Trophoblast cell (in vitro differentiated cells and primary cell): Measurements from ENCODE around the gene PML.

ENCODE experiments used
- DNase-seq, 2 donors: peaks; one replicate each; pipeline ENCODE4 v3.0.0-alpha.2; 2016
- H2AFZ ChIP-seq: 2 replicates; pipeline ENCODE4 v1.6.1; 2013; ENCODE audit warnings: low read length, moderate library complexity, mild to moderate bottlenecking; ENCODE audit not compliant: insufficient read depth, poor library complexity
- H2AK5ac ChIP-seq: 2 replicates; pipeline ENCODE4 v1.6.1; 2013; ENCODE audit warnings: mild to moderate bottlenecking, low read length
- H2BK120ac ChIP-seq: 2 replicates; pipeline ENCODE4 v1.6.1; 2013; ENCODE audit warnings: low read length, mild to moderate bottlenecking, moderate library complexity; ENCODE audit not compliant: insufficient read depth, poor library complexity
- H2BK12ac ChIP-seq: 2 replicates; pipeline ENCODE4 v1.6.1; 2013; ENCODE audit warnings: mild to moderate bottlenecking, low read length, moderate library complexity
- H2BK5ac ChIP-seq: 2 replicates; pipeline ENCODE4 v1.6.1; 2013; ENCODE audit warnings: low read length, low read depth, moderate library complexity, mild to moderate bottlenecking; ENCODE audit not compliant: poor library complexity
- H3K14ac ChIP-seq: 2 replicates; pipeline ENCODE4 v1.6.1; 2013; ENCODE audit warnings: mild to moderate bottlenecking, low read length
- H3K18ac ChIP-seq: 2 replicates; pipeline ENCODE4 v1.6.1; 2013; ENCODE audit warnings: mild to moderate bottlenecking, low read length
- H3K23ac ChIP-seq: 2 replicates; pipeline ENCODE4 v1.6.1; 2013; ENCODE audit warnings: low read length
- H3K27ac ChIP-seq: 2 replicates; pipeline ENCODE4 v1.5.1; 2013; ENCODE audit warnings: low read depth, mild to moderate bottlenecking, inconsistent platforms, low read length, moderate library complexity
- H3K27me3 ChIP-seq: 2 replicates; pipeline ENCODE4 v1.6.1; 2013; ENCODE audit warnings: inconsistent platforms, mild to moderate bottlenecking, low read length, moderate library complexity; ENCODE audit not compliant: insufficient read depth
- H3K36me3 ChIP-seq, 2 experiments: 1 replicate in 1 of 2; 2 replicates in 1 of 2; pipeline ENCODE4 v1.6.1; 2013; ENCODE audit warnings: low read length in 2 of 2, mild to moderate bottlenecking in 2 of 2, moderate library complexity in 1 of 2; ENCODE audit not compliant: insufficient read depth in 2 of 2, control insufficient read depth in 1 of 2
- H3K4ac ChIP-seq: 2 replicates; pipeline ENCODE4 v1.6.1; 2013; ENCODE audit warnings: low read depth, mild to moderate bottlenecking, low read length, moderate library complexity
- H3K4me1 ChIP-seq, 2 experiments: 1 replicate in 1 of 2; 2 replicates in 1 of 2; pipeline ENCODE4 v1.6.1; 2013; ENCODE audit warnings: low read length in 2 of 2, mild to moderate bottlenecking in 2 of 2, moderate library complexity in 1 of 2; ENCODE audit not compliant: insufficient read depth in 2 of 2, control insufficient read depth in 1 of 2
- H3K4me2 ChIP-seq: 2 replicates; pipeline ENCODE4 v1.6.1; 2013; ENCODE audit warnings: inconsistent platforms, mild to moderate bottlenecking, low read length, moderate library complexity
- H3K4me3 ChIP-seq: 2 replicates; pipeline ENCODE4 v1.5.1; 2013; ENCODE audit warnings: mild to moderate bottlenecking, low read depth, low read length, inconsistent platforms
- H3K79me1 ChIP-seq: one replicate; pipeline ENCODE4 v1.6.1; 2013; ENCODE audit warnings: low read length
- H3K79me2 ChIP-seq: 2 replicates; pipeline ENCODE4 v1.6.1; 2013; ENCODE audit warnings: low read length, mild to moderate bottlenecking; ENCODE audit not compliant: control insufficient read depth, insufficient read depth, poor library complexity
- H3K9ac ChIP-seq: 2 replicates; pipeline ENCODE4 v1.6.1; 2013; ENCODE audit warnings: mild to moderate bottlenecking, low read length
- H3K9me3 ChIP-seq: 2 replicates; pipeline ENCODE4 v1.6.1; 2013; ENCODE audit warnings: low read depth, mild to moderate bottlenecking, control low read depth, inconsistent platforms, low read length; ENCODE audit not compliant: insufficient read depth
- H4K12ac ChIP-seq: 2 replicates; pipeline ENCODE4 v1.6.1; 2013; ENCODE audit warnings: low read depth, mild to moderate bottlenecking, low read length, moderate library complexity
- H4K8ac ChIP-seq: 2 replicates; pipeline ENCODE4 v1.6.1; 2013; ENCODE audit warnings: low read depth, mild to moderate bottlenecking, low read length, moderate library complexity
- H4K91ac ChIP-seq: one replicate; pipeline ENCODE4 v1.6.1; 2013; ENCODE audit warnings: low read depth, mild to moderate bottlenecking, low read length, moderate library complexity
- WGBS: extraction: QIAGEN DNeasy Blood & Tissue Kit; methylation state at CpG from one replicate; pipeline ENCODE4 v1.1.7; 2013; ENCODE audit warnings: missing lambda C conversion rate; ENCODE audit not compliant: insufficient read length, insufficient coverage; ENCODE audit errors: extremely low coverage; 5-methylcytosine and 5-hydroxymethylcytosine counted together

The PML gene

DNA sequence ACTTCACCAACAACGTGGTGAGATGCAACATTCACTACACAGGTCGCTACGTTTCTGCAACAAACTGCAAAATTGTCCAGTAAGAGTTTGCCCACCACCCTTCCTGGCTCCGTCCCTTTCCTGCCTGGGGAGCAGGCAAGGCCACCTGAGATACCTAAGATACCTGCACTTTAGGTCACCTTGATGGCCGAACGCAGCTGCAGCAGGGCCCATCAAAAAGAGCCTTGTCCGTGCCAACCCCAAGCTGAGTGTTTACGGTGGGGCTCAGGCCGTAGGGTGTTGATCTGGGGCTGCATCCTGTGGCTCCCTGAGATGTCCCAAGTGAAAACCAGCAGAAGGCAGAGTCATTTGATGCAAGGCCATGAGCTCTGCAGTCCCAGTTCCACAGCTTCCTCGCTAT lies 45.0 kb upstream of the PML start:
- Histone ChIP-seq H4K91ac (no peak overlapping the region), H3K27me3 (no peaks in the 10 kb centered on the region), H3K36me3 (peaks cover 5 to 8% of the 10 kb centered on the region in 2 experiments), H2BK120ac (no peak overlapping the region), H2AK5ac (no peak overlapping the region), H2AFZ (no peak overlapping the region), H3K79me2 (no peaks in the 10 kb centered on the region), H2BK12ac (no peak overlapping the region), H3K14ac (no peak overlapping the region), H3K4me3 (no peak overlapping the region), H4K12ac (no peak overlapping the region), H3K4me2 (no peak overlapping the region), H3K79me1 (peaks cover 12% of the 10 kb centered on the region), H3K27ac (no peak overlapping the region), H3K9ac (no peak overlapping the region), H3K23ac (no peak overlapping the region), H3K4ac (no peak overlapping the region), H3K9me3 (peaks cover 2% of the 10 kb centered on the region), H3K18ac (no peak overlapping the region), H2BK5ac (no peak overlapping the region), H4K8ac (no peak overlapping the region), H3K4me1 (peaks cover 16% of the 10 kb centered on the region in 2 experiments)
- DNase-seq: no peak
- WGBS: no CpG with 5 or more reads among the region's 10 CpGs

DNA sequence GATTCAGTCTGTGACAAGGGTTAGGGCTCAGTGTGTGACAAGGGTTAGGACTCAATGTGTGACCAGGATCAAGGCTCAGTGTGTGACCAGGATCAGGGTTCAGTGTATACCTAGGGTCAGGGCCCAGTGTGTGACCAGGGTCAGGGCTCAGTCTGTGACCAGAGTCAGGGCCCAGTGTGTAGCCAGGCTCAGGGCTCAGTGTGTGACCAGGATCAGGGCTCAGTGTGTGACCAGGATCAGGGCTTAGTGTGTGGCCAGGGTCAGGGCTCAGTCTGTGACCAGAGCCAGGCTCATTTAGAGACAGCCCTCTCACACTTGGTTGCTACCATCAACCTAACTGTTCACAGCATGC lies 44.1 kb upstream of the PML start:
- no peak for DNase-seq

DNA sequence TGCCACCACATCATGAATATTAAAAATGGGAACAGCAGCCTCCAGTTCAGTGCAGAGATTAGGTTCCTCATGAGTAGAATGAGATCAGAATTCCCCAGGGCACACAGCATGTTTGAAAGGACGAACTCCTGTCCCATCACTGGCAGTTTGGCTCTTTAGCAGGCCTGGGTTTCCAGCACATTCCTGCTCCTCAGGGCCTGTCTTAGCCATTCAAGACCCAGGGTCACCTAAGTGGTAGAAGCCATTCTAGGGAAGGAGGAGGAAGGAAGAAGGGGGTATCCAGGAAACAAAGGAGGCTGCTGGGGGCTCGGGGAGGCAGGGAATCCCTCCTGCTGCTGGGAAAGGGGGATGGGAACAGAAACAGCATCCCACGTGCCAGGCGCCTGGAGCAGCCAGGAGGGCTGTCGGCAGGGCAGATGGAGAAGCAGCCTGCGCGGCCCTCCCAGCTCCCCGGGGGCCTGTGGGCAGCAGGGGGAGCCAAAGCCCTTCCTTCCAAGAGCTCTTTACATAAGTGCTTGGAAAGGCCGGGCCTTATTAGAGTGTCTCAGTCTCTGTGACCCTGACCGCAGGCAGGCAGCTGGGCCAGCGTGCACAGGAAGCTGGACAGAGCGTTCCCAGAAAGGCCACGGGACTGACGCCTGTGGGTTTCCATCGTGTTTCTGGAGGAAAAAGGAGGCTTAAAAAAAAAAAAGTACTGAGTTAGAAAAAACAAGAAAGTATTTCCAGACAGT lies 43.5 kb upstream of the PML start:
- WGBS: no CpG with 5 or more reads among the region's 15 CpGs
- H4K91ac ChIP-seq: no peak overlapping the region
- peaks cover 5 to 8% of the 10 kb centered on the region in 2 experiments for H3K36me3 ChIP-seq
- no peak overlapping the region for H3K4ac ChIP-seq
- no peak overlapping the region for H4K8ac ChIP-seq
- peak overlapping the region; percentile 70 for H3K27ac ChIP-seq
- no peaks in the 10 kb centered on the region for H3K27me3 ChIP-seq
- no peaks in the 10 kb centered on the region for H3K79me2 ChIP-seq
- no peak overlapping the region for H2BK12ac ChIP-seq
- no peak overlapping the region for H2AFZ ChIP-seq
- no peak overlapping the region for H3K4me2 ChIP-seq
- peaks cover 7 to 8% of the 10 kb centered on the region in 2 experiments for H3K4me1 ChIP-seq
- no peak overlapping the region for H3K4me3 ChIP-seq
- no peak overlapping the region for H2AK5ac ChIP-seq
- H2BK5ac ChIP-seq: no peak overlapping the region
- no peak overlapping the region for H3K18ac ChIP-seq
- no peak overlapping the region for H3K23ac ChIP-seq
- H3K9me3 ChIP-seq: peaks cover 2% of the 10 kb centered on the region
- peak; percentile 69 to 75 for DNase-seq
- no peak overlapping the region for H4K12ac ChIP-seq
- no peak overlapping the region for H3K14ac ChIP-seq
- no peak overlapping the region for H2BK120ac ChIP-seq
- H3K79me1 ChIP-seq: peaks cover 7% of the 10 kb centered on the region
- no peak overlapping the region for H3K9ac ChIP-seq

More for the DNA sequence above, 44.1 kb upstream of the PML start:
- no peak overlapping the region for H3K27ac ChIP-seq
- no peak overlapping the region for H4K12ac ChIP-seq
- H2BK120ac ChIP-seq: no peak overlapping the region
- peak overlapping the region; percentile 49 for H3K9ac ChIP-seq
- no peak overlapping the region for H3K4me2 ChIP-seq
- H4K91ac ChIP-seq: peak overlapping the region; percentile 38
- H3K79me1 ChIP-seq: peaks cover 9% of the 10 kb centered on the region
- H3K4me3 ChIP-seq: no peak overlapping the region
- peaks cover 5 to 8% of the 10 kb centered on the region in 2 experiments for H3K36me3 ChIP-seq
- H2BK5ac ChIP-seq: no peak overlapping the region
- peaks cover 2% of the 10 kb centered on the region for H3K9me3 ChIP-seq
- H3K4me1 ChIP-seq: peaks cover 7 to 8% of the 10 kb centered on the region in 2 experiments
- H3K23ac ChIP-seq: no peak overlapping the region
- H3K27me3 ChIP-seq: no peaks in the 10 kb centered on the region
- no peak overlapping the region for H3K18ac ChIP-seq
- peak overlapping the region; percentile 4 for H3K14ac ChIP-seq
- H3K79me2 ChIP-seq: no peaks in the 10 kb centered on the region
- H2AK5ac ChIP-seq: no peak overlapping the region
- no peak overlapping the region for H3K4ac ChIP-seq
- no peak overlapping the region for H4K8ac ChIP-seq
- H2AFZ ChIP-seq: no peak overlapping the region
- H2BK12ac ChIP-seq: peak overlapping the region; percentile 7

DNA sequence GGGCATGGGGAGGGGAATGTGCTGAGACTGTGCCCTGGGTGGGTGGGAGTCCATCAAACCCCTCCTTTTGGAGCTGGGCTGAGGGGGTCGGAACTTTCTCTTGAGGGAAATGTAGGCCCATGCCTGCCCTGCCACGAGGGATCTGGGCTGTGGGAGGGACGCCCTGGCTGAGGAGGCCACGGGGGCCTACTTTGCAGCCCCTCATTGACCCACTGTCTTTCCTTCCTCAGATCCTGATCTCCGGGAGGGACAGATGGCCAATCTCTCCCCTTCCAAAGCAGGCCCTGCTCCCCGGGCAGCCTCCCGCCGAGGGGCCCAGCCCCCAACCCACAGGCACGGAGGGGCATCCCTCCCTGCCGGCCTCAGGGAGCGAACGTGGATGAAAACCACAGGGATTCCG lies 42.9 kb upstream of the PML start:
- Histone ChIP-seq H3K4ac (peak overlapping the region; percentile 56), H3K27ac (peak overlapping the region; percentile 70), H3K79me2 (no peaks in the 10 kb centered on the region), H3K18ac (peak overlapping the region; percentile 55), H3K14ac (peak overlapping the region; percentile 41), H3K4me2 (no peak overlapping the region), H2BK5ac (peak overlapping the region; percentile 47), H2BK120ac (peak overlapping the region; percentile 16), H2BK12ac (peak overlapping the region; percentile 66), H3K27me3 (no peaks in the 10 kb centered on the region), H3K9ac (no peak overlapping the region), H2AK5ac (peak overlapping the region; percentile 16), H3K9me3 (peaks cover 2% of the 10 kb centered on the region), H3K23ac (no peak overlapping the region), H3K36me3 (peaks cover 5 to 8% of the 10 kb centered on the region in 2 experiments), H3K79me1 (peaks cover 7% of the 10 kb centered on the region), H3K4me3 (no peak overlapping the region), H3K4me1 (peaks cover 7 to 8% of the 10 kb centered on the region in 2 experiments), H4K8ac (peak overlapping the region; percentile 81), H4K12ac (peak overlapping the region; percentile 28), H4K91ac (peak overlapping the region; percentile 75), H2AFZ (peak overlapping the region; percentile 6)
- no peak for DNase-seq
- WGBS: no CpG with 5 or more reads among the region's 13 CpGs
